HepG2 (cell line): ENCODE measurements around the gene CD4. TPM values are rescaled to one million over a fixed set of nuclear protein-coding genes. Genes with fewer than 3 reads are reported as not detected.

ENCODE experiments used
- CSRNP1 ChIP-seq: sonication (generic); formaldehyde crosslinking; IDR thresholded peaks from 2 replicates; pipeline ENCODE4 v1.8.1; 2023; ENCODE audit warnings: mild to moderate bottlenecking, missing genetic modification reagents
- EED ChIP-seq: sonication (generic); formaldehyde crosslinking; IDR thresholded peaks from 2 replicates; pipeline ENCODE4 v1.5.0; 2020; ENCODE audit warnings: mild to moderate bottlenecking, missing genetic modification reagents
- GABPB1 ChIP-seq: IDR thresholded peaks from 2 replicates; pipeline ENCODE4 v1.6.1; 2016; ENCODE audit warnings: mild to moderate bottlenecking, missing genetic modification reagents, moderate library complexity, missing compliant biosample characterization
- GRHL1 ChIP-seq: sonication (generic); formaldehyde crosslinking; conservative IDR thresholded peaks from 2 replicates; pipeline ENCODE4 v1.8.0; 2022; ENCODE audit warnings: missing genetic modification reagents
- JDP2 ChIP-seq: sonication (generic); formaldehyde crosslinking; IDR thresholded peaks from 2 replicates; pipeline ENCODE4 v1.8.1; 2022; ENCODE audit warnings: missing genetic modification reagents, borderline replicate concordance
- NAIF1 ChIP-seq: sonication (generic); formaldehyde crosslinking; IDR thresholded peaks from 2 replicates; pipeline ENCODE4 v1.5.0; 2020; ENCODE audit warnings: mild to moderate bottlenecking, missing genetic modification reagents, borderline replicate concordance
- NFKBIZ ChIP-seq: IDR thresholded peaks from 2 replicates; pipeline ENCODE4 v1.6.1; 2018; ENCODE audit warnings: missing genetic modification reagents, missing compliant biosample characterization
- PAWR ChIP-seq: sonication (generic); formaldehyde crosslinking; IDR thresholded peaks from 2 replicates; pipeline ENCODE4 v1.4.0; 2020; ENCODE audit warnings: missing genetic modification reagents, mild to moderate bottlenecking, borderline replicate concordance
- PCBP1 ChIP-seq: fragments of 200-400 bp; formaldehyde crosslinking; IDR thresholded peaks from 2 replicates; pipeline ENCODE4 v1.6.1; 2017; ENCODE audit warnings: mild to moderate bottlenecking, low read depth, low read length, borderline replicate concordance
- SNAPC4 ChIP-seq: sonication (generic); formaldehyde crosslinking; IDR thresholded peaks from 2 replicates; pipeline ENCODE4 v1.4.0; 2020; ENCODE audit warnings: mild to moderate bottlenecking, missing genetic modification reagents
- SRSF4 ChIP-seq: fragments of 200-400 bp; formaldehyde crosslinking; IDR thresholded peaks from one replicate; pipeline ENCODE4 v1.6.1; 2018; ENCODE audit warnings: mild to moderate bottlenecking, low read depth, low read length, moderate library complexity; ENCODE audit not compliant: poor library complexity, severe bottlenecking
- TGIF2 ChIP-seq: IDR thresholded peaks from 2 replicates; pipeline ENCODE4 v1.6.1; 2016; ENCODE audit warnings: control low read depth, missing compliant biosample characterization
- ZBTB21 ChIP-seq: sonication (generic); formaldehyde crosslinking; IDR thresholded peaks from 2 replicates; pipeline ENCODE4 v1.4.0; 2020; ENCODE audit warnings: missing genetic modification reagents
- ZNF18 ChIP-seq: sonication (generic); formaldehyde crosslinking; IDR thresholded peaks from 2 replicates; pipeline ENCODE4 v1.8.0; 2022; ENCODE audit warnings: mild to moderate bottlenecking, missing genetic modification reagents; ENCODE audit not compliant: insufficient replicate concordance
- ZNF414 ChIP-seq: sonication (generic); formaldehyde crosslinking; IDR thresholded peaks from 2 replicates; pipeline ENCODE4 v1.5.0; 2020; ENCODE audit warnings: missing genetic modification reagents
- ZNF557 ChIP-seq: sonication (generic); formaldehyde crosslinking; IDR thresholded peaks from 2 replicates; pipeline ENCODE4 v1.4.0; 2020; ENCODE audit warnings: missing genetic modification reagents
- polyA plus RNA-seq, 8 experiments: library from polyadenylated mRNA; depleted of rRNA in 3 of 8; stranded (reverse) in 7 of 8; unstranded in 1 of 8; fragments of >200 nt; fragmentation: Illumina TruSeq in 4 of 8; extraction: Trizol in 4 of 8; gene quantifications; 2 replicates each; pipeline versions ENCODE4 v1.2.1 to v1.2.3, GENCODE V29; 2011 to 2016; ENCODE audit warnings: low read depth in 4 of 8, missing spikeins in 1 of 8, mixed read lengths in 1 of 8; ENCODE audit not compliant: insufficient read depth in 1 of 8
- total RNA-seq, 5 experiments: library from RNA; depleted of rRNA; stranded (reverse); fragments of >200 nt; fragmentation: Illumina TruSeq; extraction: Trizol; gene quantifications; 2 replicates each; pipeline ENCODE4 v1.2.3, GENCODE V29; 2016; ENCODE audit warnings: low read depth in 1 of 5

The CD4 gene
- total and polyA plus RNA-seq, 2 of the 13 experiments (the other 11 are each of a cell fraction or from before 2014, with no cell fraction given), result 0.07 to 0.95 TPM

GRCh38 chr12:6752921-6753771 lies 36.2 kb upstream of the CD4 start, which contains the start of gene MLF2 (continued):
- TF ChIP-seq SNAPC4 (CRISPR knock-in tag) (0 out of 2 replicates have a peak, but pooled peaks have one; percentile 67), GABPB1 (CRISPR knock-in tag) (peak; percentile 98), PAWR (CRISPR knock-in tag) (no peak; the same call in 1 of the 2 replicates), ZNF414 (CRISPR knock-in tag) (peak; percentile 65; the same call in 1 of the 2 replicates), TGIF2 (CRISPR knock-in tag) (0 out of 2 replicates have a peak, but pooled peaks have one; percentile 41), ZNF557 (no peak), CSRNP1 (CRISPR knock-in tag) (peak; percentile 12; the same call in 1 of the 2 replicates), NFKBIZ (CRISPR knock-in tag) (peak; percentile 56; the same call in 1 of the 2 replicates), ZBTB21 (CRISPR knock-in tag) (peak; percentile 48), NAIF1 (CRISPR knock-in tag) (0 out of 2 replicates have a peak, but pooled peaks have one; percentile 61), SRSF4 (no peak), PCBP1 (0 out of 2 replicates have a peak, but pooled peaks have one; percentile 54), GRHL1 (CRISPR knock-in tag) (no peak), ZNF18 (CRISPR knock-in tag) (peak; percentile 85), EED (CRISPR knock-in tag) (peak; percentile 82; the same call in 1 of the 2 replicates), JDP2 (CRISPR knock-in tag) (no peak)
